HFF-Myc (cell line): ENCODE measurements around the gene KIF16B.

Experiments used
- DNase-seq: peaks from one replicate; pipeline ENCODE4 v3.0.0-alpha.2; 2011; ENCODE audit warnings: low read depth; ENCODE audit errors: extremely low read depth
- H3K4me3 ChIP-seq: replicated peaks from 2 replicates; pipeline ENCODE4 v1.5.1; 2011; ENCODE audit warnings: low read depth, mild to moderate bottlenecking, control low read depth, low read length
- CTCF ChIP-seq: IDR thresholded peaks from 2 replicates; pipeline ENCODE4 v1.5.1; 2012; ENCODE audit warnings: mild to moderate bottlenecking, low read depth, low read length, control low read depth; ENCODE audit errors: missing control alignments

KIF16B gene

GRCh38 chr20:16548068-16548672 is 25.1 kb downstream of the KIF16B start:
- TF ChIP-seq CTCF, result no peak
- no peak overlapping the region for H3K4me3 ChIP-seq
- DNase-seq, result no peak

DNA sequence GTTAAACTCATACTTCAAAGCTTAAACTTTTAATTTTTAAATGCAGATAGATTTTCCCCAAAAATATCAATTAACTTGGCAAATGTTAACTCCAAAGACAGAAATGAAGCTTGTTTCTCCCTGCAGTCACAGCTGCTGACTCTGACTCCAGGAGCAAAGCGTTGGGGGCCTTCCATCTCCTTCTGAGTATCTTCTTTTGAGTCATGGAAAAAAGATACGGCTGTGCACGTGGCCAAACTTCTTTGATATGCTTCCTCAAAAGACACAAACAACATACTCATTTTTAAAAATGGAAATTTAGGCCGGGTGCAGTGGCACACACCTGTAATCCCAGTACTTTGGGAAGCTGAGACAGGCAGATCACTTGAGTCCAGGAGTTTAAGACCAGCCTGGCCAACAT is 28.3 kb downstream of the KIF16B start:
- TF ChIP-seq CTCF, result no peak
- no peak overlapping the region for H3K4me3 ChIP-seq
- no peak for DNase-seq

GRCh38 chr20:16542477-16542876 is 30.8 kb downstream of the KIF16B start:
- DNase-seq, result no peak
- no peak overlapping the region for H3K4me3 ChIP-seq
- no peak for TF ChIP-seq CTCF

GRCh38 chr20:16541878-16542277 is 31.4 kb downstream of the KIF16B start:
- no peak for TF ChIP-seq CTCF
- no peak for DNase-seq
- H3K4me3 ChIP-seq, result no peak overlapping the region

DNA sequence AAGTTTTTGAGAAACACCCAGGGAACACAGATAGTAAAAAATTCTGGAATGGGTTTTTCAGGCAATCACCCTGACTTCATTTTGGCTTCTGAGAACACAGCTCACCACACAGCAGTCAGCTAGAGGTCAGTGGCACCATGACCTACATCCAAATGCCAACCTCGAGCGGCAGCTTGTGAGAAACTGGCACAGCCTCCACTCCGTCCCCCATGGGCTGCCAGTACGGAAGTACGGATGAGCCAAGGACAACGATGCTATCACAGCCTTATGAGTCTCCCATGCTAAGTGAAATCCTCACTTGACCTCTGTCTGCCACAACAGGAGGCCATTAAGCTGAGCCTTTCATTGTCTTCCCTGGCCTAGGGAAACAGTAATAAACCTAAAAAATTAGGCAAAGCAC is 32.0 kb downstream of the KIF16B start:
- TF ChIP-seq CTCF, result no peak
- H3K4me3 ChIP-seq, result no peak overlapping the region
- DNase-seq, result no peak

DNA sequence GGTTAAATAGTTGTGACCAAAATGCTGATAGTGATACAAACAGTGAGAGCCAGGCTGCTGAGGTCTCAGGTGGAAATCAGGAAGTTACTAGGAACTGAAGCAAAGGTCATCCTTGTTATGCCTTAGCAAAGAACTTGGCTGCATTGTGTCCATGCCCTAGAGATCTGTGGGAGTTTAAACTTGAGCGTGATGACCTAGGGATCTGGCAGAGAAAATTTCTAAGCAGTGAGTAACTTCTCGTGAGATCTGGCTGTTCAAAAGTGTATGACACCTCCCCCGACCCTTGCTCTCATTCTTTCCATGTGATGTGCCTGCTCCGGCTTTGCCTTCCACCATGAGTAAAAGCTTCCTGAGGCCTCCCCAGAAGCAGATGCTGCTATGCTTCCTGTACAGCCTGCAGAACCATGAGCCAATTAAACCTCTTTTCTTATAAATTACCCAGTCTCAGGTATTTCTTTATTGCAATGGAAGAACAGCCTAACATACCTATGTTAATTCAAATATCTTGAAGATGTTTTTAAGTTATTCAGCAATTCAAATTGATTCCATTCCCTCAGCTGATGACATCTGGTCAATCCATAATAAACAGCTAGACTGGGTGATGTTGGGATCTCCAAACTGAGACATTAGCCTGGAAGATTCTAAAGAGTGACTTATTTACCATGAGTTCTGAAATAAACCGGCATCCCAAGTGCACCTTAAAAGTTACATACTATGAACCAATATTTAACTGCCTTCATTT is 33.8 kb downstream of the KIF16B start:
- TF ChIP-seq CTCF, result no peak
- DNase-seq, result no peak
- no peak overlapping the region for H3K4me3 ChIP-seq

DNA sequence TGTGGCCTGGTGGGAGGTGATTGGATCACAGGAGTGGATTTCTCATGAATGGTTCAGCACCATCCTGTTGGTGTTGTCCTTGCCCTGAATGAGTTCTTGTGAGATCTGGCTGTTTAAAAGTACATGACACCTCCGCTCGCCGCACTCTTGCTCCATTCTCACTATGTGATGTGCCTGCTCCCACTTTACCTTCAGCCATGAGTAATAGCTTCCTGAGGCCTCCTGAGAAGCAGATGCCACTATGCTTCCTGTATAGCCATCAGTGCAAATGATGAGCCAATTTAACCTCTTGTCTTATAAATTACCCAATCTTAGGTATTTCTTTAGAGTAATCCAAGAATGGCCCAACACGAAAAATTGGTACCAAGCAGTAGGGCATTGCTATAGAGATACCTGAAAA is 34.5 kb downstream of the KIF16B start:
- TF ChIP-seq CTCF, result no peak
- no peak for DNase-seq
- no peak overlapping the region for H3K4me3 ChIP-seq
